CD14-positive monocyte (primary cell): ENCODE data around the gene SETDB1. TPM values are rescaled to one million over a fixed set of nuclear protein-coding genes. Genes with fewer than 3 reads are reported as not detected.

Experiments used
- DNase-seq, 3 donors: peaks; one replicate each; pipeline ENCODE4 v3.0.0-alpha.2; 2011 to 2022
- H2AFZ ChIP-seq: 2 replicates; pipeline ENCODE4 v1.6.0; 2012; ENCODE audit warnings: mild to moderate bottlenecking, low read depth, low read length, inconsistent platforms; ENCODE audit not compliant: insufficient read depth, poor library complexity, severe bottlenecking
- H3K27ac ChIP-seq, 2 donors: 1 replicate in 1 of 2; 2 replicates in 1 of 2; pipeline ENCODE4 v1.5.1; 2012 to 2013; ENCODE audit warnings: low read length in 2 of 2, control low read depth in 1 of 2, inconsistent platforms in 1 of 2, low read depth in 1 of 2, mild to moderate bottlenecking in 1 of 2
- H3K27me3 ChIP-seq, 2 donors: one replicate each; pipeline versions ENCODE4 v1.6.0 to v1.6.1; 2011 to 2013; ENCODE audit warnings: low read length in 2 of 2; ENCODE audit not compliant: control insufficient read depth in 2 of 2, insufficient read depth in 2 of 2
- H3K36me3 ChIP-seq, 2 donors: replicated peaks in 1 of 2; 1 replicate in 1 of 2; 2 replicates in 1 of 2; pipeline versions ENCODE4 v1.5.1 to v1.6.1; 2012 to 2013; ENCODE audit warnings: low read length in 2 of 2, control low read depth in 1 of 2, inconsistent platforms in 1 of 2, mild to moderate bottlenecking in 1 of 2; ENCODE audit not compliant: insufficient read depth in 2 of 2, control insufficient read depth in 1 of 2
- H3K4me1 ChIP-seq, 2 donors: 1 replicate in 1 of 2; 2 replicates in 1 of 2; pipeline versions ENCODE4 v1.5.1 to v1.6.1; 2012 to 2013; ENCODE audit warnings: low read length in 2 of 2, control low read depth in 1 of 2, inconsistent platforms in 1 of 2, mild to moderate bottlenecking in 1 of 2, moderate library complexity in 1 of 2; ENCODE audit not compliant: insufficient read depth in 2 of 2, control insufficient read depth in 1 of 2
- H3K4me2 ChIP-seq: replicated peaks from 2 replicates; pipeline ENCODE3; 2012; ENCODE audit warnings: low read length, moderate library complexity, mild to moderate bottlenecking; ENCODE audit not compliant: poor library complexity, severe bottlenecking; ENCODE audit errors: extremely low read depth
- H3K4me3 ChIP-seq, 3 experiments: fragments of 200-600 bp in 1 of 3; sonication (generic) in 1 of 3; replicated peaks in 1 of 3; 1 replicate in 2 of 3; 2 replicates in 1 of 3; pipeline ENCODE4 v1.5.1; 2011 to 2013; ENCODE audit warnings: low read length in 3 of 3, mild to moderate bottlenecking in 3 of 3, control low read depth in 2 of 3, low read depth in 2 of 3, inconsistent platforms in 1 of 3, moderate library complexity in 1 of 3
- H3K79me2 ChIP-seq: 2 replicates; pipeline ENCODE4 v1.6.0; 2012; ENCODE audit warnings: mild to moderate bottlenecking, control low read depth, inconsistent platforms, low read length, moderate library complexity; ENCODE audit not compliant: insufficient read depth
- H3K9ac ChIP-seq: 2 replicates; pipeline ENCODE4 v1.6.0; 2017; ENCODE audit warnings: low read length, mild to moderate bottlenecking; ENCODE audit not compliant: insufficient read depth, poor library complexity, severe bottlenecking
- H3K9me3 ChIP-seq, 2 donors: replicated peaks in 1 of 2; 1 replicate in 1 of 2; 2 replicates in 1 of 2; pipeline versions ENCODE4 v1.5.1 to v1.6.1; 2012 to 2013; ENCODE audit warnings: low read length in 2 of 2, control low read depth in 1 of 2; ENCODE audit not compliant: control insufficient read depth in 1 of 2, insufficient read depth in 1 of 2
- H4K20me1 ChIP-seq: 2 replicates; pipeline ENCODE4 v1.6.0; 2012; ENCODE audit warnings: mild to moderate bottlenecking, low read length, control low read depth, moderate library complexity; ENCODE audit not compliant: insufficient read depth
- H3K27ac Mint-ChIP-seq, 7 donors: one replicate each; pipeline ENCODE4 v1.8.0; 2020; ENCODE audit warnings: mild to moderate bottlenecking in 7 of 7, mixed read lengths in 7 of 7, moderate library complexity in 6 of 7, inconsistent platforms in 2 of 7
- H3K27me3 Mint-ChIP-seq, 3 donors: one replicate each; pipeline ENCODE4 v1.8.0; 2021 to 2022; ENCODE audit warnings: low read depth in 3 of 3, mild to moderate bottlenecking in 3 of 3, mixed read lengths in 3 of 3, moderate library complexity in 3 of 3, inconsistent platforms in 1 of 3
- H3K36me3 Mint-ChIP-seq, 2 donors: one replicate each; pipeline ENCODE4 v1.8.0; 2020; ENCODE audit warnings: mixed read lengths in 2 of 2, inconsistent platforms in 1 of 2, mild to moderate bottlenecking in 1 of 2
- H3K4me1 Mint-ChIP-seq: one replicate; pipeline ENCODE4 v1.8.0; 2020; ENCODE audit warnings: mild to moderate bottlenecking, mixed read lengths
- H3K4me3 Mint-ChIP-seq, 2 donors: one replicate each; pipeline ENCODE4 v1.8.0; 2020; ENCODE audit warnings: mild to moderate bottlenecking in 2 of 2, mixed read lengths in 2 of 2, moderate library complexity in 1 of 2
- H3K9me3 Mint-ChIP-seq, 7 donors: one replicate each; pipeline ENCODE4 v1.8.0; 2020 to 2022; ENCODE audit warnings: mixed read lengths in 7 of 7, mild to moderate bottlenecking in 6 of 7, moderate library complexity in 6 of 7, inconsistent platforms in 2 of 7
- WGBS: methylation state at CpG from one replicate; pipeline ENCODE4 v1.1.5; 2013; ENCODE audit warnings: missing lambda C conversion rate; ENCODE audit not compliant: insufficient coverage; 5-methylcytosine and 5-hydroxymethylcytosine counted together
- intact Hi-C, 2 donors: fragments of 100-400 bp; cut with micrococcal nuclease; formaldehyde crosslinking; loops; one replicate each; pipeline versions ENCODE4 v1.15.0 to v1.15.1; 2023
- polyA plus RNA-seq, 3 donors: library from polyadenylated mRNA; depleted of rRNA in 1 of 3; unstranded in 2 of 3; stranded (reverse) in 1 of 3; fragments of 300-500 nt in 2 of 3; fragments of >200 nt in 1 of 3; fragmentation: Illumina TruSeq in 2 of 3; gene quantifications; 1 replicate in 2 of 3; 2 replicates in 1 of 3; pipeline ENCODE4 v1.2.3, GENCODE V29; 2012 to 2021
- TF ChIP-seq, protein P1 (sequence below): fragments of 200-600 bp; IDR thresholded peaks from one replicate; pipeline ENCODE4 v1.8.0; 2022; ENCODE audit warnings: antibody characterized with exemption, mild to moderate bottlenecking

Gene SETDB1
- polyA plus RNA-seq, 3 donors = 13.9 to 69.4 (median 15.5) TPM

DNA sequence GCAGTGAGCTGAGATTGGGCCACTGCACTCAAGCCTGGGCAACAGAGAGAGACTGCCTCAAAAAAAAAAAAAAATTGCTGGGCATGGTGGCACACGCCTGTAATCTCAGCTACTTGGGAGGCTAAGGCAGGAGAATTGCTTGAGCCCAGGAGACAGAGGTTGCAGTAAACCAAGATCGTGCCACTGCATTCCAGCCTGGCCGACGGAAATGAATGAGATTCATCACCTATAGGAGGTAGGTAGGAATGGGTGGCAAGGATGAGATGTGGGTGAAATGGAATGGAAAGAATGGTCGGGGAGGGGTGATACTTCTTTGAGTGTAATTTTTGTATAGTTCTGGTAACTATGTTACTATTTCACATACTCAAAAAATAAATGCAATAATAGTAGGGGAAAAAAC, 23.8 kb upstream of the SETDB1 start:
- Histone ChIP-seq H2AFZ (no peak overlapping the region), H3K27ac (no peak overlapping the region), H3K9ac (no peak overlapping the region), H3K36me3 (no peaks in the 10 kb centered on the region), H3K4me2 (no peak overlapping the region), H3K9me3 (no peaks in the 10 kb centered on the region), H3K79me2 (no peaks in the 10 kb centered on the region), H3K4me3 (no peak overlapping the region), H4K20me1 (no peaks in the 10 kb centered on the region), H3K4me1 (no peaks in the 10 kb centered on the region), H3K27me3 (no peaks in the 10 kb centered on the region)
- no peaks in the 10 kb centered on the region for H3K4me1 Mint-ChIP-seq
- H3K4me3 Mint-ChIP-seq = no peak overlapping the region
- H3K27me3 Mint-ChIP-seq = peaks cover 0 to 3% (median 0%) of the 10 kb centered on the region in 3 donors
- DNase-seq = no peak
- H3K27ac Mint-ChIP-seq = no peak overlapping the region
- intact Hi-C loops = no loop called here
- no peaks in the 10 kb centered on the region for H3K36me3 Mint-ChIP-seq
- 100% methylated on average over 1 of the region's 5 CpGs for WGBS
- H3K9me3 Mint-ChIP-seq = peaks cover 0 to 7% (median 4%) of the 10 kb centered on the region in 7 donors
- TF ChIP-seq, protein P1, sequence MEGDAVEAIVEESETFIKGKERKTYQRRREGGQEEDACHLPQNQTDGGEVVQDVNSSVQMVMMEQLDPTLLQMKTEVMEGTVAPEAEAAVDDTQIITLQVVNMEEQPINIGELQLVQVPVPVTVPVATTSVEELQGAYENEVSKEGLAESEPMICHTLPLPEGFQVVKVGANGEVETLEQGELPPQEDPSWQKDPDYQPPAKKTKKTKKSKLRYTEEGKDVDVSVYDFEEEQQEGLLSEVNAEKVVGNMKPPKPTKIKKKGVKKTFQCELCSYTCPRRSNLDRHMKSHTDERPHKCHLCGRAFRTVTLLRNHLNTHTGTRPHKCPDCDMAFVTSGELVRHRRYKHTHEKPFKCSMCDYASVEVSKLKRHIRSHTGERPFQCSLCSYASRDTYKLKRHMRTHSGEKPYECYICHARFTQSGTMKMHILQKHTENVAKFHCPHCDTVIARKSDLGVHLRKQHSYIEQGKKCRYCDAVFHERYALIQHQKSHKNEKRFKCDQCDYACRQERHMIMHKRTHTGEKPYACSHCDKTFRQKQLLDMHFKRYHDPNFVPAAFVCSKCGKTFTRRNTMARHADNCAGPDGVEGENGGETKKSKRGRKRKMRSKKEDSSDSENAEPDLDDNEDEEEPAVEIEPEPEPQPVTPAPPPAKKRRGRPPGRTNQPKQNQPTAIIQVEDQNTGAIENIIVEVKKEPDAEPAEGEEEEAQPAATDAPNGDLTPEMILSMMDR = no peak

GRCh38 chr1:150902751-150903150, 23.4 kb upstream of the SETDB1 start:
- no peaks in the 10 kb centered on the region for H3K36me3 ChIP-seq
- H3K9ac ChIP-seq = no peak overlapping the region
- no peaks in the 10 kb centered on the region for H4K20me1 ChIP-seq
- H3K4me2 ChIP-seq = no peak overlapping the region
- H3K27ac ChIP-seq = no peak overlapping the region
- H3K9me3 ChIP-seq = no peaks in the 10 kb centered on the region
- no peaks in the 10 kb centered on the region for H3K36me3 Mint-ChIP-seq
- TF ChIP-seq, protein P1 = no peak
- no peaks in the 10 kb centered on the region for H3K4me1 Mint-ChIP-seq
- H3K27me3 ChIP-seq = no peaks in the 10 kb centered on the region
- intact Hi-C loops = no loop called here
- H3K27me3 Mint-ChIP-seq = peaks cover 0 to 3% (median 0%) of the 10 kb centered on the region in 3 donors
- H3K9me3 Mint-ChIP-seq = peaks cover 0 to 7% (median 4%) of the 10 kb centered on the region in 7 donors
- no CpG with 5 or more reads among the region's 1 CpG for WGBS
- H3K79me2 ChIP-seq = no peaks in the 10 kb centered on the region
- no peak overlapping the region for H3K4me3 ChIP-seq
- H2AFZ ChIP-seq = no peak overlapping the region
- H3K4me1 ChIP-seq = no peaks in the 10 kb centered on the region
- no peak overlapping the region for H3K27ac Mint-ChIP-seq
- no peak overlapping the region for H3K4me3 Mint-ChIP-seq
- no peak for DNase-seq
